ENCODE measurements around the gene NOL4.
"Not testable (repeated sequence)": the region's sequence is repeated elsewhere in the genome, so short reads cannot be mapped to it uniquely, and the experiment has no call there.

The NOL4 gene

DNA sequence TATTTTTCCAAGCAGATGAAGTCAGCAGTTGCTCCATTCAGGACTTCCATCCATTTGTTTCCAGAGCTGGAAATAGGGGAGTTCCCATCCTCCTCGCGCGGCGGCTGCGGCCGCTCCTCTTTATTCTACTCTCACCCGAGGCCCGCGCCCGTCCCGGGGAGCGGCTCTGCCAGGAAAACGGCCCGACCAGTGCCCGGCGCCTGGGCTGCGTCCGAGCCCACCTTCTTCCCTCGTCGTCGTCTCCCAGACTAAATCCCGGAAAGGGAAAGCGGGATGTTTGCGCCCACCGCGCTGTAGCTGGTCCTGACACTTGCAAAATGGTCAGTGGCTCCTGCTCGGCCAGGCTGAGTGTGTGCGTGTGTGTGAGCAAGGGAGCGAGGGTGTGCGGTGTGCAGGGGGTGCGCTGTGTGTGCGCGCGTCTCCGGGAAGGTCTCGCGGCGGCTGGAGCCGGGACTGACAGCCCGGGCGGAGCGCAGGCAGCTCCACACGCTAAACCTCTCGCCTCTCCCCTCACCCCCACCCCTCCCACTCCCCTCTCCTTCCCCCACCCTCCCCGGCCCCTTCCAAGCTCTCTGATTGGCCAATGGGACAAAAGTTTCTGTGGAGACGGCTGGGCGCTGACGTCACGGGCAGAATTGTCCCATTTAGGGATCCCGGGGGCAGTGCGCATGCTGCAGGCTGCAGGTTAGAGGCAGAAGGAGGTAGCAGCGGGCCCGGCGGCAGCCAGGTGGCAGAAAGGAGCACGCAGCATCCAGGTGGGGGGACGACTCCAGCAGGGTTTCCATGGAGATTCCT lies at the start of gene NOL4:
Gene NOL4 (minus strand): TSS at position 491 of the 795 bp plus-strand sequence. CDS start 1,660 bp downstream, outside the sequence.
- DNase-seq (ENCODE audit: low read depth) = no peak

DNA sequence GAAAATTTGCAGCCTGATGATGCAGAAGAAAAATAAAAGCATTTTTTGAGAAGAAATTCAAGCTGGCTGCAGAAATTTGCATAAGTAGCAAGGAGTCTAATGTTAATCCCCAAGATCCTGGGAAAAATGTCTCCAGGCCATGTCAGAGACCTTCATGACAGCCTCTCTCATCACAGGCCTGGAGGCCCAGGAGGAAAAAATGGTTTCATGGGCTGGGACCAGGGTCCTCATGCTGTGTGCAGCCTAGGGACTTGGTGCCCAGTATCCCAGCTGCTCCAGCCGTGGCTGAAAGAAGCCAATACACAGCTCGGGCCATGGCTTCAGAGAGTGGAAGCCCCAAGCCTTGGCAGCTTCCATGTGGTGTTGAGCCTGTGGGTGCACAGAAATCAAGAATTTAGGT lies 41.3 kb upstream of the NOL4 start:
- DNase-seq (ENCODE audit: low read depth) = not testable (repeated sequence)

GRCh38 chr18:34261865-34262780 lies 37.4 kb upstream of the NOL4 start:
- no peak for DNase-seq (ENCODE audit: low read depth)

DNA sequence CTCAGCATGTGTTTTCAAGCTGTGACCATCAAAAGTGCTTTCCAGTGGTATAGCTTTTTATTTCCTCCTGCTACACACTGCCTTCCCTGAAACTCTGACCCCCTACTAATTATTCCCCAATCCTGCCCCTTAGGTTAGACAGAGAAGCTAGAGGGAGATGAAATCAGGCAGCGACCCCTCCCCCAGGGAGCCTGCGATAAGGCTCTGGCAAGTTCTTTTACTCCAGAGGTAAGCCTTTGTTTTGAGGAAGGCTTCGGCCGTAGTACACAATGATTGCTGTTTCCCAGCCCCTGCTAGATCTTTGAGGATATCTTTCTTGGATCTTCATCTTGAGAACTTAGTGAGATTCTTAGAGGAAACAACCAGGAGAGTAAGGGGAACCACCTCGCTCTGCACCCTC lies 33.5 kb upstream of the NOL4 start:
- DNase-seq (ENCODE audit: low read depth) = no peak

GRCh38 chr18:34251919-34252318 lies 27.2 kb upstream of the NOL4 start:
- DNase-seq (ENCODE audit: low read depth) = no peak

DNA sequence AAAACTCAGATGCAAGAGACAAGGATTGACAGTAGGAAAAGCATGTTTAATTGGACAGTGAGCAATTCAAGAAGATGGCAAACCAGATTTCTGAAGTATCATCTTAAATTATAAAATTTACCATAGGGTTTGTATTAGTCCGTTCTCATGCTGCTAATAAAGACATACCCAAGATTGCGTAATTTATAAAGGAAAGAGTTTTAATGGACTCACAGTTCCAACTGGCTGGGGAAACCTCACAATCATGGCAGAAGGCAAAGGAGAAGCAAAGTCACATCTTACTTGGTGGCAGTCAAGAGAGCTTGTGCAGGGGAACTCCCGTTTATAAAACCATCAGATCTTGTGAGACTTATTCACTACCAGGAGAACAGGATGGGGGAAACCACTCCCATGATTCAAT lies 24.0 kb upstream of the NOL4 start:
- DNase-seq (ENCODE audit: low read depth) = no peak

DNA sequence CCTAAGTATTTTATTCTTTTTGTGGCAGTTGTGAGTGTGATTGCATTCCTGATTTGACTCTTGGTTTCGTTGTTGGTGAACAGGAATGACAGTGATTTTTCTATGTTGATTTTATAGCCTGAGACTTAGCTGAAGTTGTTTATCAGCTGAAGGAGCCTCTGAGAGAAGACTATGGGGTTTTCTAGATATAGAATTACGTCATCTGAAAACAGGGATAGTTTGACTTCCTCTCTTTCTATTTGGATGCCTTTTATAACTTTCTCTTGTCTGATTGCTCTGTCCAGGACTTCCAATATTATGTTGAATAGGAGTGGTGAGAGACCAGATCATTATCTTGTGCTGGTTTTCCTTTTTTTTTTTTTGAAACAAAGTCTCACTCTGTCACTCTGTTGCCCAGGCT lies 18.0 kb upstream of the NOL4 start:
- no peak for DNase-seq (ENCODE audit: low read depth)

DNA sequence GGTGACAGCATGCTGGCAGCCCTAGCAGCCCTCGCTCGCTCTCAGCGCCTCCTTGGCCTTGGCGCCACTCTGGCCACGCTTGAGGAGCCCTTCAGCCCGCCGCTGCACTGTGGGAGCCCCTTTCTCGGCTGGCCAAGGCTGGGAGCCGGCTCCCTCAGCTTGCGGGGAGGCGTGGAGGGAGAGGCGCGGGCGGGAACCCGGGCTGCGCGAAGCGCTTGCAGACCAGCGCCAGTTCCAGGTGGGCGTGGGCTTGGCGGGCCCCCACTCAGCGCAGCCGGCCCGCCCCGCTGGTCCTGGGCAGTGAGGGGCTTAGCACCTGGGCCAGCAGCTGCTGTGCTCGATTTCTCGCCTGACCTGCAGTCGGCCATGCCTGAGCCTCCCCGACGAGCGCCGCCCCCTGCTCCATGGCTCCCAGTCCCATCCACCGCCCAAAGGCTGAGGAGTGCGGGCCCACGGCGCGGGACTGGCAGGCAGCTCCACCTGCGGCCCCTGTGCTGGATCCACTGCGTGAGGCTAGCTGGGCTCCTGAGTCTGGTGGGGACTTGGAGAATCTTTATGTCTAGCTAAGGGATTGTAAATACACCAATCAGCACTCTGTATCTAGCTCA lies 9.2 kb upstream of the NOL4 start:
- DNase-seq (ENCODE audit: low read depth) = not testable (repeated sequence)

GRCh38 chr18:34225218-34225553 lies 473 bp upstream of the NOL4 start:
- no peak for DNase-seq (ENCODE audit: low read depth)

- no peak for DNase-seq (ENCODE audit: low read depth)
These were observed 755 bp downstream of the NOL4 start for GRCh38 chr18:34223893-34224422.

GRCh38 chr18:34223164-34223892 lies 1.4 kb downstream of the NOL4 start:
- DNase-seq (ENCODE audit: low read depth) = no peak

- no peak for DNase-seq (ENCODE audit: low read depth)
These were observed 2.2 kb downstream of the NOL4 start for GRCh38 chr18:34222307-34223163.

GRCh38 chr18:34221971-34222306 lies 2.8 kb downstream of the NOL4 start:
- no peak for DNase-seq (ENCODE audit: low read depth)

- no peak for DNase-seq (ENCODE audit: low read depth)
These were observed 4.5 kb downstream of the NOL4 start for GRCh38 chr18:34220081-34220815.

DNA sequence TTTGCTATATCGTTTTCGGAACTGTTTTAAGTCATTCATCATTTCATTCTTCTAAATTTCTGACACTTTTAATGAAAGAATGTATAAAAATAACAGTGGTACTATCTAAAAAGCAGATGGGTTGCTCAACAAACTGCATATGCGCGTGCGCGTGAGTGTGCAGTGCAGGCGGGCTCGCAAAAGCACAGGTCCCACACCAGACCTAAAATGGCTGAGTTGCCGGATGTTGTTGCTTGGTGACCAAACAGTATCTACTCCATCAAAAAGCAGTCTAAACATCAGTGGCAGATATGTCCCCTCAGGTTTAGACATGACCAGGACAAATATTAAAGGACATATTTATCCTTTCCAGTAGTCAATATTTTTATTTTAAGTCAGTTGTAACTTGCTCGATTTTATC lies 5.1 kb downstream of the NOL4 start:
- DNase-seq (ENCODE audit: low read depth) = no peak

DNA sequence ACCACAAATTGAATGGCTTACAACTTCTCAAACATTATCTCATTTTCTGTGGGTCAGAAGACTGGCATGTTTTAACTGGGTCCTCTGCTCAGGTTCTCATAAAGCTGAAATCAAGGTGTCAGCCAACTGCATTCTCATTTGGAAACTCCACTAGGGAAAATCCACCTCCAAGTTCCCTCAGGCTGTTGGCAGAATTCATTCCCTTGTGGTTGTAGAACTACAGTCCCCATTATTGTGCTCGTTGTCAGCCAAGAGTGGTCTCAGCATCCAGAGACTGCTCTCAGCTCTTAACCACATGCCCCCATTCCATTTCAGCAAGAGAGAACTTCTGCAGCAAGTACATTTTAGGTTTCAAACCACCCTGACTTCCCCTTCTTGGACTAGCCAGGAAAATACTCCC lies 12.2 kb downstream of the NOL4 start:
- DNase-seq (ENCODE audit: low read depth) = no peak

- DNase-seq (ENCODE audit: low read depth) = no peak
These were observed 17.3 kb downstream of the NOL4 start for GRCh38 chr18:34207344-34207851.

DNA sequence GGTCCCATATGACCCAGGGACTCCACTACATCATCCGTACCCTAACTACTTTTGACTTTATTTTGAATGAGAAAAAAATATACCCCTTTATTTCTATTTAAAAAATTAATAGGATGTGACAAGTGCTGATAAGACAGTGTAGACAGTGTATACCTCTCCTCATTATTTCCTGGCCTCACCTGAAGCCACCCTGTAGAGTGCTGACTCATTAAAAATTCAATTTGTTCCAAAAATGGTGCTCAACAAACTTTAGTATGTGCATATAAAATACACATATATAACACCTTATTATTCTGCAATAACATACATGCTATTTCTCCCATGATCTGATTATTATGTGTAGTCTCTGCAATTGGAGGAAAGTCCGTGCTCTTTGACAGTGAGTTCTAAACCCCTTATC lies 20.8 kb downstream of the NOL4 start:
- no peak for DNase-seq (ENCODE audit: low read depth)

DNA sequence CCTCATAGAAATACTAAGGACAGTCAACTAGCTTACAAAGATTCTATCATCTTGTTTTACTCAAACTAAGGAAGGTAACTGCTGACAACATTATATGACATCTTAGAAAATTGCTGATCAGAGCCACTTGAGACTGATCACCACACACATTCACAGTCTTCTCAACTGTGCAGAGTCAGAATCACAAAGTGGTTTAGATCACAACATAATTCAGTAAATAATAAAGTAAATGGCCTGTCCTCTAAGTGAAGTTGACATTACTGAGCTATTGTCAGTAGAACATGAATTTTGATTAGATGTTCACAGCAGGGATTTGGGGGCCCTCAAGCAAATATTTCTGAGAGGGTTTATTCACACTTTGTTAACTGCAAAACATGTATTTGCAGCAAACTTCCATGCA lies 28.5 kb downstream of the NOL4 start:
- DNase-seq (ENCODE audit: low read depth) = no peak

DNA sequence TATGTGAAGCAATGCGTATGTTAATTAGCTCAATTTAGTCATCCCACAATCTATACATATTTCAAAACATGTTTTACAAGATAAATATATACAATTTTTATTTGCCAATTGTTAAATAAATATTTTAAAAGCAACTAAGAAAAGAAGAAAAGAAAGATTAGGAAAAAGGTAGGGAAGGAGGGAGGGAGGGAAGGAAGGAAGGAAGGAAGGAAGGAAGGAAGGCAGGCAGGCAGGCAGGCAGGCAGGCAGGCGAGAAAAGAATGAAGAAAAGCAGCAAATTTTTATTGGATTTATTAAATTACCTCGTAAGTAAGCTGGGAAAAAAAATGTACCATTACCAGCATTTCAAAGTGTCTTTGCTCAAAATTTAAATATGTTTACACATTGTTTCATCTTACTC lies 30.5 kb downstream of the NOL4 start:
- no peak for DNase-seq (ENCODE audit: low read depth)
